ENCODE data around the gene SLC25A15. TPM values are rescaled to one million over a fixed set of nuclear protein-coding genes. Genes with fewer than 3 reads are reported as not detected.
"Not testable (repeated sequence)": the region's sequence is repeated elsewhere in the genome, so short reads cannot be mapped to it uniquely, and the experiment has no call there.

The SLC25A15 gene
- total RNA-seq, 1 experiment from 2014 or later, result 22.0 TPM

- Histone ChIP-seq H3K4me1 (ENCODE audit: insufficient read depth, low read length) (peaks cover 7% of the 10 kb centered on the region), H3F3A (ENCODE audit: low read length, unreplicated experiment) (no peaks in the 10 kb centered on the region), H4K20me1 (ENCODE audit: low read length) (no peaks in the 10 kb centered on the region), H3K9ac (ENCODE audit: low read length) (no peak overlapping the region), H3K79me2 (ENCODE audit: low read length) (no peaks in the 10 kb centered on the region), H3K9me2 (replicated peaks; ENCODE audit: low read length) (no peaks in the 10 kb centered on the region), H3K4me2 (ENCODE audit: low read length) (no peak overlapping the region), H3K9me3 (ENCODE audit: low read length) (no peaks in the 10 kb centered on the region), H3K27ac (ENCODE audit: low read length) (no peak overlapping the region), H3K36me3 (ENCODE audit: low read depth, low read length) (no peaks in the 10 kb centered on the region; the same call in 1 of the 2 replicates), H2AFZ (ENCODE audit: low read length) (no peak overlapping the region), H3K4me3 (ENCODE audit: low read length) (no peak overlapping the region), H3K27me3 (ENCODE audit: low read length) (no peaks in the 10 kb centered on the region)
- ATAC-seq (no peak), DNase-seq (peak; percentile 7)
- no TSS peak for BruUV-seq (replicated peaks)
- ChIA-PET CTCF (no interaction called here), POLR2A (ENCODE audit: unreplicated experiment) (no interaction called here)
- intact Hi-C loops (cut with micrococcal nuclease), result loop anchor here (5.0 to 10.0 kb wide), 2 partner anchors 142 to 285 kb away; partner anchors contain the start of gene WBP4
- TF ChIP-seq EZH2phosphoT487 (IDR thresholded peaks at IDR 0.05; ENCODE audit: borderline replicate concordance, low read length) (no peak), EZH2 (IDR thresholded peaks at IDR 0.05; ENCODE audit: low read length, unreplicated experiment) (no peak), CTCF (conservative IDR thresholded peaks at IDR 0.05; ENCODE audit: low read depth, low read length) (no peak)
These were observed 9.6 kb upstream of the SLC25A15 start for GRCh38 chr13:40779796-40780285.

- H3K9ac ChIP-seq (ENCODE audit: low read length), result no peak overlapping the region
- H3K4me3 ChIP-seq (ENCODE audit: low read length), result no peak overlapping the region
- no peak overlapping the region for H3K4me2 ChIP-seq (ENCODE audit: low read length)
- H2AFZ ChIP-seq (ENCODE audit: low read length), result no peak overlapping the region
- H3K9me3 ChIP-seq (ENCODE audit: low read length), result no peaks in the 10 kb centered on the region
- no peaks in the 10 kb centered on the region for H3K79me2 ChIP-seq (ENCODE audit: low read length)
- H3K9me2 ChIP-seq (replicated peaks; ENCODE audit: low read length), result no peaks in the 10 kb centered on the region
- intact Hi-C loops (cut with micrococcal nuclease), result no loop called here
- DNase-seq (no peak), ATAC-seq (no peak)
- H3K4me1 ChIP-seq (ENCODE audit: insufficient read depth, low read length), result peaks cover 7% of the 10 kb centered on the region
- TF ChIP-seq EZH2phosphoT487 (IDR thresholded peaks at IDR 0.05; ENCODE audit: borderline replicate concordance, low read length) (no peak), CTCF (conservative IDR thresholded peaks at IDR 0.05; ENCODE audit: low read depth, low read length) (no peak), EZH2 (IDR thresholded peaks at IDR 0.05; ENCODE audit: low read length, unreplicated experiment) (no peak)
- H3K36me3 ChIP-seq (ENCODE audit: low read depth, low read length), result no peaks in the 10 kb centered on the region; the same call in 1 of the 2 replicates
- ChIA-PET CTCF (no interaction called here), POLR2A (ENCODE audit: unreplicated experiment) (no interaction called here)
- BruUV-seq (replicated peaks), result no TSS peak
- no peaks in the 10 kb centered on the region for H4K20me1 ChIP-seq (ENCODE audit: low read length)
- H3K27me3 ChIP-seq (ENCODE audit: low read length), result no peaks in the 10 kb centered on the region
- H3K27ac ChIP-seq (ENCODE audit: low read length), result no peak overlapping the region
- no peaks in the 10 kb centered on the region for H3F3A ChIP-seq (ENCODE audit: low read length, unreplicated experiment)
These were observed 8.5 kb upstream of the SLC25A15 start for GRCh38 chr13:40780822-40781401.

GRCh38 chr13:40781717-40782116 lies 7.7 kb upstream of the SLC25A15 start:
- Histone ChIP-seq H4K20me1 (ENCODE audit: low read length) (no peaks in the 10 kb centered on the region), H2AFZ (ENCODE audit: low read length) (no peak overlapping the region), H3K9me3 (ENCODE audit: low read length) (no peaks in the 10 kb centered on the region), H3K9ac (ENCODE audit: low read length) (no peak overlapping the region), H3K36me3 (ENCODE audit: low read depth, low read length) (no peaks in the 10 kb centered on the region; the same call in 1 of the 2 replicates), H3K4me1 (ENCODE audit: insufficient read depth, low read length) (peaks cover 5% of the 10 kb centered on the region), H3K79me2 (ENCODE audit: low read length) (no peaks in the 10 kb centered on the region), H3K27me3 (ENCODE audit: low read length) (no peaks in the 10 kb centered on the region), H3K9me2 (replicated peaks; ENCODE audit: low read length) (no peaks in the 10 kb centered on the region), H3F3A (ENCODE audit: low read length, unreplicated experiment) (no peaks in the 10 kb centered on the region), H3K4me3 (ENCODE audit: low read length) (no peak overlapping the region), H3K27ac (ENCODE audit: low read length) (no peak overlapping the region), H3K4me2 (ENCODE audit: low read length) (no peak overlapping the region)
- ATAC-seq, result no peak
- POLR2A ChIA-PET (ENCODE audit: unreplicated experiment), result no interaction called here
- no peak for TF ChIP-seq EZH2phosphoT487 (IDR thresholded peaks at IDR 0.05; ENCODE audit: borderline replicate concordance, low read length)
- no peak for TF ChIP-seq EZH2 (IDR thresholded peaks at IDR 0.05; ENCODE audit: low read length, unreplicated experiment)
- TF ChIP-seq CTCF (conservative IDR thresholded peaks at IDR 0.05; ENCODE audit: low read depth, low read length), result no peak
- intact Hi-C loops (cut with micrococcal nuclease), result no loop called here
- CTCF ChIA-PET, result no interaction called here
- no TSS peak for BruUV-seq (replicated peaks)
- DNase-seq, result no peak

- H3K9ac ChIP-seq (ENCODE audit: low read length); H3F3A ChIP-seq (ENCODE audit: low read length, unreplicated experiment); POLR2A ChIA-PET (ENCODE audit: unreplicated experiment); DNase-seq; ATAC-seq; H3K36me3 ChIP-seq (ENCODE audit: low read depth, low read length); H3K4me2 ChIP-seq (ENCODE audit: low read length); H3K9me2 ChIP-seq (replicated peaks; ENCODE audit: low read length); H4K20me1 ChIP-seq (ENCODE audit: low read length); H3K79me2 ChIP-seq (ENCODE audit: low read length); H3K27me3 ChIP-seq (ENCODE audit: low read length); H3K9me3 ChIP-seq (ENCODE audit: low read length); H3K4me1 ChIP-seq (ENCODE audit: insufficient read depth, low read length); intact Hi-C loops (cut with micrococcal nuclease); H3K4me3 ChIP-seq (ENCODE audit: low read length); H3K27ac ChIP-seq (ENCODE audit: low read length); H2AFZ ChIP-seq (ENCODE audit: low read length); BruUV-seq (replicated peaks): not testable (repeated sequence)
- CTCF ChIA-PET, result interaction anchor here (0.6 kb wide), 1 partner anchor 441 kb away, joined by 3 read pairs; no protein-coding TSS in a partner anchor
These were observed 6.4 kb upstream of the SLC25A15 start for GRCh38 chr13:40782971-40783370.
